ENCODE measurements around the gene DMAC2L.
"Not testable (repeated sequence)": the region's sequence is repeated elsewhere in the genome, so short reads cannot be mapped to it uniquely, and the experiment has no call there.

The DMAC2L gene

GRCh38 chr14:50354527-50354926, 42.4 kb downstream of the DMAC2L start:
- Histone ChIP-seq H3K27me3 (ENCODE audit: insufficient read depth, low read length, poor library complexity, severe bottlenecking) (no peaks in the 10 kb centered on the region), H3K9me3 (ENCODE audit: insufficient read depth, low read depth, low read length) (no peaks in the 10 kb centered on the region), H3K36me3 (ENCODE audit: insufficient read depth, low read length) (no peaks in the 10 kb centered on the region), H3K9ac (ENCODE audit: low read depth, low read length, poor library complexity, severe bottlenecking) (no peak overlapping the region), H3K4me2 (ENCODE audit: low read depth, low read length, poor library complexity, severe bottlenecking) (no peak overlapping the region), H3K9me2 (replicated peaks; ENCODE audit: low read depth, low read length) (no peaks in the 10 kb centered on the region), H4K20me1 (ENCODE audit: insufficient read depth, low read length, poor library complexity, severe bottlenecking) (no peaks in the 10 kb centered on the region), H3K4me3 (ENCODE audit: low read length, poor library complexity, severe bottlenecking) (no peak overlapping the region), H3F3A (ENCODE audit: low read depth) (no peaks in the 10 kb centered on the region), H3K79me2 (ENCODE audit: insufficient read depth, low read length) (no peaks in the 10 kb centered on the region), H3K4me1 (ENCODE audit: insufficient read depth, low read length, poor library complexity, severe bottlenecking) (peaks cover 10% of the 10 kb centered on the region), H2AFZ (ENCODE audit: low read length) (no peak overlapping the region)
- TF ChIP-seq EZH2phosphoT487 (IDR thresholded peaks at IDR 0.05; ENCODE audit: borderline replicate concordance) (no peak), CTCF (conservative IDR thresholded peaks at IDR 0.05; ENCODE audit: low read length) (no peak)

GRCh38 chr14:50355692-50356091, 43.6 kb downstream of the DMAC2L start:
- Histone ChIP-seq H3K4me2 (ENCODE audit: low read depth, low read length, poor library complexity, severe bottlenecking) (no peak overlapping the region), H2AFZ (ENCODE audit: low read length) (no peak overlapping the region), H3K36me3 (ENCODE audit: insufficient read depth, low read length) (no peaks in the 10 kb centered on the region), H3K9ac (ENCODE audit: low read depth, low read length, poor library complexity, severe bottlenecking) (no peak overlapping the region), H3K27me3 (ENCODE audit: insufficient read depth, low read length, poor library complexity, severe bottlenecking) (no peaks in the 10 kb centered on the region), H3K4me3 (ENCODE audit: low read length, poor library complexity, severe bottlenecking) (no peak overlapping the region), H3K4me1 (ENCODE audit: insufficient read depth, low read length, poor library complexity, severe bottlenecking) (peaks cover 10% of the 10 kb centered on the region), H3K9me2 (replicated peaks; ENCODE audit: low read depth, low read length) (no peaks in the 10 kb centered on the region), H3K9me3 (ENCODE audit: insufficient read depth, low read depth, low read length) (no peaks in the 10 kb centered on the region), H4K20me1 (ENCODE audit: insufficient read depth, low read length, poor library complexity, severe bottlenecking) (no peaks in the 10 kb centered on the region), H3F3A (ENCODE audit: low read depth) (no peaks in the 10 kb centered on the region), H3K79me2 (ENCODE audit: insufficient read depth, low read length) (no peaks in the 10 kb centered on the region)
- no peak for TF ChIP-seq CTCF (conservative IDR thresholded peaks at IDR 0.05; ENCODE audit: low read length)
- no peak for TF ChIP-seq EZH2phosphoT487 (IDR thresholded peaks at IDR 0.05; ENCODE audit: borderline replicate concordance)

GRCh38 chr14:50356283-50356682, 44.2 kb downstream of the DMAC2L start:
- H3K4me2 ChIP-seq (ENCODE audit: low read depth, low read length, poor library complexity, severe bottlenecking); H3K9ac ChIP-seq (ENCODE audit: low read depth, low read length, poor library complexity, severe bottlenecking); H3K27me3 ChIP-seq (ENCODE audit: insufficient read depth, low read length, poor library complexity, severe bottlenecking): not testable (repeated sequence)

GRCh38 chr14:50357124-50357523, 45.0 kb downstream of the DMAC2L start:
- TF ChIP-seq EZH2phosphoT487 (IDR thresholded peaks at IDR 0.05; ENCODE audit: borderline replicate concordance) (no peak), CTCF (conservative IDR thresholded peaks at IDR 0.05; ENCODE audit: low read length) (no peak)
- H3K27me3 ChIP-seq (ENCODE audit: insufficient read depth, low read length, poor library complexity, severe bottlenecking) = no peaks in the 10 kb centered on the region

More at GRCh38 chr14:50356283-50356682, 44.2 kb downstream of the DMAC2L start:
- H3F3A ChIP-seq (ENCODE audit: low read depth); H3K9me3 ChIP-seq (ENCODE audit: insufficient read depth, low read depth, low read length); H4K20me1 ChIP-seq (ENCODE audit: insufficient read depth, low read length, poor library complexity, severe bottlenecking); H3K4me3 ChIP-seq (ENCODE audit: low read length, poor library complexity, severe bottlenecking); H3K9me2 ChIP-seq (replicated peaks; ENCODE audit: low read depth, low read length); H3K36me3 ChIP-seq (ENCODE audit: insufficient read depth, low read length); H3K79me2 ChIP-seq (ENCODE audit: insufficient read depth, low read length); H2AFZ ChIP-seq (ENCODE audit: low read length); H3K4me1 ChIP-seq (ENCODE audit: insufficient read depth, low read length, poor library complexity, severe bottlenecking): not testable (repeated sequence)

More at GRCh38 chr14:50357124-50357523, 45.0 kb downstream of the DMAC2L start:
- no peaks in the 10 kb centered on the region for H4K20me1 ChIP-seq (ENCODE audit: insufficient read depth, low read length, poor library complexity, severe bottlenecking)
- peaks cover 10% of the 10 kb centered on the region for H3K4me1 ChIP-seq (ENCODE audit: insufficient read depth, low read length, poor library complexity, severe bottlenecking)
- H3K9ac ChIP-seq (ENCODE audit: low read depth, low read length, poor library complexity, severe bottlenecking) = no peak overlapping the region
- H3K36me3 ChIP-seq (ENCODE audit: insufficient read depth, low read length) = no peaks in the 10 kb centered on the region
- no peaks in the 10 kb centered on the region for H3K79me2 ChIP-seq (ENCODE audit: insufficient read depth, low read length)
- no peaks in the 10 kb centered on the region for H3K9me2 ChIP-seq (replicated peaks; ENCODE audit: low read depth, low read length)
- no peaks in the 10 kb centered on the region for H3F3A ChIP-seq (ENCODE audit: low read depth)
- no peak overlapping the region for H3K4me3 ChIP-seq (ENCODE audit: low read length, poor library complexity, severe bottlenecking)
- no peak overlapping the region for H2AFZ ChIP-seq (ENCODE audit: low read length)
- H3K9me3 ChIP-seq (ENCODE audit: insufficient read depth, low read depth, low read length) = no peaks in the 10 kb centered on the region
- no peak overlapping the region for H3K4me2 ChIP-seq (ENCODE audit: low read depth, low read length, poor library complexity, severe bottlenecking)
